K562 (cell line): ENCODE data around the gene S100A8. TPM values are rescaled to one million over a fixed set of nuclear protein-coding genes. Genes with fewer than 3 reads are reported as not detected.
A peak's percentile ranks its signal among the peaks of the same experiment; 100 is the strongest.

Source experiments
- ADNP ChIP-seq: fragments of 200-800 bp; sonication (Bioruptor generic); IDR thresholded peaks from 2 replicates; pipeline ENCODE4 v1.6.1; 2016; ENCODE audit warnings: missing genetic modification characterization, missing compliant biosample characterization
- ARID2 ChIP-seq: fragments of 450-650 bp; IDR thresholded peaks from 2 replicates; pipeline ENCODE4 v1.6.1; 2017; ENCODE audit warnings: antibody characterized with exemption, mild to moderate bottlenecking
- CBFA2T2 ChIP-seq: fragments of 450-650 bp; conservative IDR thresholded peaks from 2 replicates; pipeline ENCODE4 v1.6.1; 2017; ENCODE audit warnings: mild to moderate bottlenecking
- CCNT2 ChIP-seq: IDR thresholded peaks from 2 replicates; pipeline ENCODE4 v1.6.1; 2011; ENCODE audit warnings: borderline replicate concordance, low read depth, mild to moderate bottlenecking, moderate library complexity, mixed read lengths, low read length; ENCODE audit not compliant: insufficient read length; ENCODE audit errors: extremely low read depth
- CREB3L1 ChIP-seq: fragments of 450-650 bp; IDR thresholded peaks from 2 replicates; pipeline ENCODE4 v1.6.1; 2014; ENCODE audit warnings: low read depth, mild to moderate bottlenecking, moderate library complexity, borderline replicate concordance
- FOXA1 ChIP-seq: fragments of 450-650 bp; IDR thresholded peaks from 2 replicates; pipeline ENCODE4 v1.6.1; 2016; ENCODE audit warnings: mild to moderate bottlenecking, borderline replicate concordance
- HDGF ChIP-seq: fragments of 450-650 bp; IDR thresholded peaks from 2 replicates; pipeline ENCODE4 v1.6.1; 2016
- IRF9 ChIP-seq: fragments of 450-650 bp; IDR thresholded peaks from 2 replicates; pipeline ENCODE4 v1.6.1; 2016; ENCODE audit warnings: missing biosample characterization, missing genetic modification characterization
- JUND ChIP-seq, 2 experiments: IDR thresholded peaks; 2 replicates in 1 of 2; 3 replicates in 1 of 2; pipeline ENCODE4 v1.6.1; 2011; ENCODE audit warnings: borderline replicate concordance in 2 of 2, low read depth in 2 of 2, low read length in 2 of 2, improper control_type of control experiment in 1 of 2, missing biosample characterization in 1 of 2, missing genetic modification characterization in 1 of 2, missing genetic modification reagents in 1 of 2
- MEF2A ChIP-seq: IDR thresholded peaks from 2 replicates; pipeline ENCODE4 v1.6.1; 2011; ENCODE audit warnings: low read depth, mild to moderate bottlenecking, low read length, moderate library complexity; ENCODE audit not compliant: control insufficient read depth
- NCOR1 ChIP-seq: fragments of 450-650 bp; IDR thresholded peaks from 2 replicates; pipeline ENCODE4 v1.6.1; 2016; ENCODE audit warnings: mild to moderate bottlenecking, moderate library complexity
- NFE2 ChIP-seq: IDR thresholded peaks from 2 replicates; pipeline ENCODE4 v1.6.1; 2014; ENCODE audit warnings: antibody characterized with exemption, low read depth
- NR2C1 ChIP-seq, 2 experiments: fragments of 450-650 bp; IDR thresholded peaks; 2 replicates each; pipeline ENCODE4 v1.6.1; 2017; ENCODE audit warnings: mild to moderate bottlenecking in 2 of 2, antibody characterized with exemption in 1 of 2, inconsistent platforms in 1 of 2, missing compliant biosample characterization in 1 of 2, missing genetic modification characterization in 1 of 2
- PRPF4 ChIP-seq: fragments of 200-400 bp; formaldehyde crosslinking; IDR thresholded peaks from one replicate; pipeline ENCODE4 v1.6.1; 2017; ENCODE audit warnings: low read length, low read depth, mild to moderate bottlenecking; ENCODE audit not compliant: insufficient read depth, poor library complexity, severe bottlenecking
- PURB ChIP-seq: sonication (generic); formaldehyde crosslinking; IDR thresholded peaks from 2 replicates; pipeline ENCODE4 v1.9.0; 2021; ENCODE audit warnings: low read depth, mild to moderate bottlenecking, missing genetic modification reagents
- SAFB ChIP-seq: fragments of 200-400 bp; formaldehyde crosslinking; IDR thresholded peaks from 2 replicates; pipeline ENCODE4 v1.6.1; 2017; ENCODE audit warnings: low read depth, low read length, borderline replicate concordance
- SAFB2 ChIP-seq: fragments of 200-400 bp; formaldehyde crosslinking; IDR thresholded peaks from 2 replicates; pipeline ENCODE4 v1.6.1; 2018; ENCODE audit warnings: borderline replicate concordance, low read length, low read depth, moderate library complexity; ENCODE audit not compliant: severe bottlenecking
- SNAPC5 ChIP-seq: fragments of 250-450 bp; sonication (Bioruptor Pico); IDR thresholded peaks from 2 replicates; pipeline ENCODE4 v1.8.0; 2021; ENCODE audit warnings: moderate library complexity, mild to moderate bottlenecking, inconsistent platforms
- TEAD4 ChIP-seq, 2 experiments: sonication (generic) in 1 of 2; formaldehyde crosslinking in 1 of 2; IDR thresholded peaks; 2 replicates each; pipeline versions ENCODE4 v1.6.1 to v1.8.0; 2012 to 2022; ENCODE audit warnings: borderline replicate concordance in 1 of 2, inconsistent platforms in 1 of 2, low read length in 1 of 2, mild to moderate bottlenecking in 1 of 2, missing genetic modification reagents in 1 of 2
- ZBTB2 ChIP-seq: fragments of 450-650 bp; IDR thresholded peaks from 2 replicates; pipeline ENCODE4 v1.6.1; 2016; ENCODE audit warnings: antibody characterized with exemption
- ZNF124 ChIP-seq: sonication (generic); formaldehyde crosslinking; IDR thresholded peaks from 2 replicates; pipeline ENCODE4 v1.8.1; 2022; ENCODE audit warnings: missing genetic modification reagents
- ZNF655 ChIP-seq: fragments of 250-450 bp; sonication (Bioruptor Pico); IDR thresholded peaks from 2 replicates; pipeline ENCODE4 v1.5.0; 2021
- polyA plus RNA-seq, 8 experiments: library from polyadenylated mRNA; depleted of rRNA in 4 of 8; stranded (reverse) in 5 of 8; unstranded in 3 of 8; fragments of >200 nt; fragmentation: Nextera tagmentation in 2 of 8; fragmentation: Illumina TruSeq in 1 of 8; extraction: Ambion mirVana in 2 of 8; extraction: Trizol in 1 of 8; gene quantifications; 2 replicates each; pipeline versions ENCODE4 v1.2.1 to v1.2.3, GENCODE V29; 2011 to 2014; ENCODE audit warnings: inconsistent platforms in 1 of 8, missing spikeins in 1 of 8
- total RNA-seq, 7 experiments: library from RNA; depleted of rRNA in 6 of 7; stranded (reverse); fragments of >200 nt in 6 of 7; fragmentation: Illumina TruSeq in 2 of 7; extraction: Trizol in 2 of 7; gene quantifications; 2 replicates each; pipeline versions ENCODE4 v1.2.1 to v1.2.3, GENCODE V29; 2011 to 2021; ENCODE audit warnings: low replicate concordance in 1 of 7

The S100A8 gene
- total and polyA plus RNA-seq, 9 of the 15 experiments (the other 6 are each of a cell fraction or from before 2014, with no cell fraction given), result 0.15 to 0.60 TPM; not detected in 7

GRCh38 chr1:153342178-153342577, 48.7 kb downstream of the S100A8 start (continued):
- TF ChIP-seq ZNF655, result no peak
- TF ChIP-seq NR2C1 (IDR thresholded peaks at IDR 0.05), result 0 out of 2 replicates have a peak, but pooled peaks have one; percentile 24
- TF ChIP-seq NR2C1 (tag; IDR thresholded peaks at IDR 0.05), result no peak
- TF ChIP-seq CCNT2, result peak; percentile 71
- no peak for TF ChIP-seq ZNF124 (CRISPR knock-in tag)
- peak; percentile 88 for TF ChIP-seq CBFA2T2
- TF ChIP-seq PRPF4, result no peak
- no peak for TF ChIP-seq SAFB2
- no peak for TF ChIP-seq SAFB
- TF ChIP-seq FOXA1, result no peak
- TF ChIP-seq MEF2A, result no peak
- TF ChIP-seq NFE2, result peak; percentile 52; the same call in 1 of the 2 replicates
- no peak for TF ChIP-seq ZBTB2
- peak; percentile 93 for TF ChIP-seq TEAD4 (IDR thresholded peaks at IDR 0.05; ENCODE audit: low read length)
- TF ChIP-seq TEAD4 (CRISPR knock-in tag; IDR thresholded peaks at IDR 0.05; ENCODE audit: borderline replicate concordance), result no peak
- no peak for TF ChIP-seq SNAPC5
- no peak for TF ChIP-seq ADNP (tag)
- peak; percentile 76 for TF ChIP-seq NCOR1
- no peak for TF ChIP-seq ARID2
- TF ChIP-seq IRF9 (tag), result 0 out of 2 replicates have a peak, but pooled peaks have one; percentile 35
- peak; percentile 47; the same call in 1 of the 2 replicates for TF ChIP-seq JUND (IDR thresholded peaks at IDR 0.05; ENCODE audit: borderline replicate concordance, low read depth, low read length)
- TF ChIP-seq JUND (tag; IDR thresholded peaks at IDR 0.05; ENCODE audit: borderline replicate concordance, low read depth, low read length), result no peak; the same call in 2 of the 3 replicates
- TF ChIP-seq PURB (CRISPR knock-in tag), result no peak
- no peak for TF ChIP-seq HDGF
- TF ChIP-seq CREB3L1, result no peak
